ENCODE results near the gene C4orf50.

- TF ChIP-seq CREB5 (CRISPR knock-in tag; IDR thresholded peaks at IDR 0.05; ENCODE audit: low read depth) (no peak), ZNF8 (CRISPR knock-in tag; IDR thresholded peaks at IDR 0.05) (no peak), PATZ1 (CRISPR knock-in tag; IDR thresholded peaks at IDR 0.05; ENCODE audit: borderline replicate concordance) (no peak), BACH2 (CRISPR knock-in tag; IDR thresholded peaks at IDR 0.05; ENCODE audit: borderline replicate concordance) (no peak), ZFP30 (CRISPR knock-in tag; IDR thresholded peaks at IDR 0.05) (no peak), ZC3H10 (CRISPR knock-in tag; IDR thresholded peaks at IDR 0.05) (no peak), GLIS3 (CRISPR knock-in tag; IDR thresholded peaks at IDR 0.05) (no peak)
These were observed 41.3 kb downstream of the C4orf50 start for GRCh38 chr4:5976921-5977320.

Data from SK-N-SH treated with all-trans-retinoic acid at 6 μM for 48 hours (cell line).